ENCODE results near the gene SPRYD3.
"Not testable (repeated sequence)": the region's sequence is repeated elsewhere in the genome, so short reads cannot be mapped to it uniquely, and the experiment has no call there.

SPRYD3 gene, protein sequence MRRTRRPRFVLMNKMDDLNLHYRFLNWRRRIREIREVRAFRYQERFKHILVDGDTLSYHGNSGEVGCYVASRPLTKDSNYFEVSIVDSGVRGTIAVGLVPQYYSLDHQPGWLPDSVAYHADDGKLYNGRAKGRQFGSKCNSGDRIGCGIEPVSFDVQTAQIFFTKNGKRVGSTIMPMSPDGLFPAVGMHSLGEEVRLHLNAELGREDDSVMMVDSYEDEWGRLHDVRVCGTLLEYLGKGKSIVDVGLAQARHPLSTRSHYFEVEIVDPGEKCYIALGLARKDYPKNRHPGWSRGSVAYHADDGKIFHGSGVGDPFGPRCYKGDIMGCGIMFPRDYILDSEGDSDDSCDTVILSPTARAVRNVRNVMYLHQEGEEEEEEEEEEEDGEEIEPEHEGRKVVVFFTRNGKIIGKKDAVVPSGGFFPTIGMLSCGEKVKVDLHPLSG

DNA sequence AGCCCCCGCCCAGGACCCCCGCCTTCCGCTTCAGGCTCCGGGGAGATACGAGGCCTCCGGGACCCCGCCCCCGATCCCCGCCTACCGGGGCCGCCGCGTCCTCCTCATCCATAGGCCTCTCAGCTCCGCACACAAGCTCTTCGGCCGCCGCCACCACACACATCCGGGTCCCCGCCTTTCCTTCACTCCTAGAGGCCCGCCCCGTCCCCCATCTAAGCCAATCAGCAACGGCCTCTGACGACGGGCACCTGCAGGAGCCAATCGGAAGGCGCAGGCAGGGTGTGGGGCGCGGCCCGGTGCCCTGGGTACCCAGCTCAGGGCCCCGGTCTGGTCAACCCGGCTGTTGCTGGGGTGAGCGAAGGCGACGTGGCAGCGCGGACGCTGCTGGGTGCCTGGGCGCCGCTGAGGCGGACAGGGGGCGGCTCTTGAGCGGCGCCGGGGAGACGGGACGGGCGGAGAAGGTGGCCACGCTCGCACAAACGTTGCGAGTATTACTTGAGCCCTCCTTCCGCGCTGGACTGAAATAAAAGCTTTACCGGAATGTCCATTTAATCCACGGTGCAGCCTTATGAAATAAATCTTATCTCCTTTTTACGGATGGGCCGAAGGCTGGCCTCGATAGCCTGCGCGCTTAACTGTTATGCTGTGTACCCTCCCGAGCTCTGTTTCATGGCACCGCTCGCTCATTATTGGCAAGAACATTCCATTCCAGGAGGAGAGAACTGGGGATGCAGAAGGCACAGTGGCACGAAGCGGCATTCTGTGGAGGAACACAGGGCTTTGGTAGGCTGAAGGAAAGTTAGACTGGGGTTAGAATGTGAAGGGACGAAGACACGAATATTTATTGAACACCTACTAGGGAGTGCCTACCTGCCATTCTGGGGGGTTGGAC, at the start of gene SPRYD3:
Gene SPRYD3, minus strand, starts transcription at position 165 of the 892 bp plus-strand sequence. Its CDS starts 57 bp downstream, at position 108.
- peak; percentile 97 for DNase-seq

DNA sequence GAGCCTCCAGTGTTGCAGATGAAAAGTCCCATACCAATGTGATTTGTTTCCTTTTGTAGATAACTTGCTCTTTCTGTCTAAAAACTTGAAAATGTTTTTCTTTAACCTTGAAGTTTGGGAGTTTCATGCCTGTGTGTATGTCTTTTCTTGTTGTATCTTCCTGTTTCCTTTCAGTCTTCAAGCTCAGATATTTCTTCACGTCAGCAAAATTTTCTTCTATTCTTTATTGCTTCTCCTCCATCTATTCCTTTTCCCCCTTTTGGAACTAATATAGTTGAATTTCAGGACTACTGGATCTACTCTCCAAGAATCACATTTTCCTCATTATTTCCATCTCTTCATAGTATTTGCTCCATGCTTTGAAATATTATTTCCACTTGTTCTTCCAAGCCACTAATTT, 48.0 kb upstream of the SPRYD3 start:
- DNase-seq = no peak

DNA sequence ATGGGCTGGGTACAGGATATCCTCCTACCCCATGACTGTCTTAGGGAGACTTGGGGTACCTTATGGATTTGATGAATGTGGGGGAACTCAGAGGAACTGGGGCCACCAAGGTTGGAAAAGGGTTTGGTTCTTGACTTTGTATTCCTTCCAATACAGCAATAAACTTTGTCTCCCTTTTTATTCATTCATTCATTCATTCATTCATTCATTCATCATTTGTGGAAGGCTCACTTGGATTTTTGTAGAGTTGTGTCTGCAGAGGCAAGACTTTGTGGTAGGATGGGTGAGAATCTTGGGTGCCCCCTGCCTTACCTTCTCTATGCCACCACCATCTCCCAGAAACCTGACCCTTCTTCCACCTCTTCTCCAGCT, 45.1 kb upstream of the SPRYD3 start:
- DNase-seq = no peak

GRCh38 chr12:53123578-53124351, 44.6 kb upstream of the SPRYD3 start:
- no peak for DNase-seq

DNA sequence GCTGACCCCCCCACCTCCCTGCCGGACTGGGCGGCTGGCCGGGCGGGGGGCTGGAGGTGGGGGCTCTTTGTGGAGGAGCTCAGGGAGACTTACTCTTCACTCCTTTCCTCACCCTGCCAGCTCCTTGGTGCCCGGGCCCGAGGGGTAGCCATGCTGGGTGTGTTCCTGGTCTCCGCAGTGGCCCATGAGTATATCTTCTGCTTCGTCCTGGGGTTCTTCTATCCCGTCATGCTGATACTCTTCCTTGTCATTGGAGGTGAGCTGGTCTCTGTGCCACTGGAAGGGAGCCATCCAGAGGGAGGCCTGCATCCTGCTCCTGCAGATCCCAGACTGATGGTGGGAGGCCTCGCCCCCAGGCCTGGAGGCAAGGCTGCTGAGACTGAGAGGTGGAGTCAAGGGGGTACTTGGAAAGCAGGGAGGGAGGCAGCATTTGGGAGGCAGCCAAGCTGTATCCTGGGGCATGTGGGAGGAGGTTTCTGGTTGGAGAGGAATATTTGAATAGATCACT, 43.8 kb upstream of the SPRYD3 start:
- no peak for DNase-seq

GRCh38 chr12:53120685-53121525, 41.7 kb upstream of the SPRYD3 start:
- DNase-seq = no peak

DNA sequence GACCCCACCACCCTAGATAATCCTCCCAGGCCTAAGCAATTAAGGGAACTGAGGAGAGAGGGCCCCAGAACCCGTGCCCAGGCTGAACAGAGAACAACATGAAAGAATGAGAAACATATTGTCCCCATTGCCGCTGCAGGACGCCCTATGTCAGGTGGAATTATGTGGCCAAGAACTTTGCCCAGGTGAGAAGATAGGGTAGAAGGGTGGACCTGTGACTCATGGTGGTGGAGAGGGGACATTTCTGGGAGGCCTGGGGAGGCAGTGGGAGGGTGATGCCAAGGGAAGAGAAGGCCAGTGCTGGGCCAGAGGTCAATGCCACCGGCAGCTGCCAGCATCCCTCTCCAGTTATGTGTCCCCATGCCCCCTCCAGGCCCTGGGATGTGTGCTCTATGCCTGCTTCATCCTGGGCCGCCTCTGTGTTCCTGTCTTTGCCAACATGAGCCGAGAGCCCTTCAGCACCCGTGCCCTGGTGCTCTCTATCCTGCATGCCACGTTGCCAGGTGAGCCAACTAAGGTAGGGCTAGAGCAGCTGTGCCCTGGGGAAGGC, 39.6 kb upstream of the SPRYD3 start:
- no peak for DNase-seq

GRCh38 chr12:53115891-53116648, 36.9 kb upstream of the SPRYD3 start:
- DNase-seq = no peak

- DNase-seq = no peak
Observed at GRCh38 chr12:53115112-53115890, 36.1 kb upstream of the SPRYD3 start.

- no peak for DNase-seq
Observed at GRCh38 chr12:53113951-53114350, 34.8 kb upstream of the SPRYD3 start.

GRCh38 chr12:53113136-53113705, 34.0 kb upstream of the SPRYD3 start:
- no peak for DNase-seq

DNA sequence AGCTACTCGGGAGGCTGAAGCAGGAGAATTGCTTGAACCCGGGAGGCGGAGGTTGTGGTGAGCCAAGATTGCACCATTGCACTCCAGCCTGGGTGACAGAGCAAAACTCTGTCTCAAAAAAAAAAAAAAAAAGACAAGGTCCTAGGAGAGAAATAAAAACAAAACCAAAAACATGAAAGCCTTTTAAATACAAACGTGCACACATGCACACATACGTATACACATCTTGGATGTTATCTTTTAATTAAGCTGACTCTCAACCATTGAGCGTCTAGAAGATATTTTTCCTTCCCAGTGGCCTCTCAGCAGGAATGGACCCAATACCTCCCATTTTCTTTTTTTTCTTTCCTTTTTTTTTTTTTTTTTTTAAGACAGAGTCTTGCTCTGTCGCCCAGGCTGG, 33.2 kb upstream of the SPRYD3 start:
- not testable (repeated sequence) for DNase-seq

DNA sequence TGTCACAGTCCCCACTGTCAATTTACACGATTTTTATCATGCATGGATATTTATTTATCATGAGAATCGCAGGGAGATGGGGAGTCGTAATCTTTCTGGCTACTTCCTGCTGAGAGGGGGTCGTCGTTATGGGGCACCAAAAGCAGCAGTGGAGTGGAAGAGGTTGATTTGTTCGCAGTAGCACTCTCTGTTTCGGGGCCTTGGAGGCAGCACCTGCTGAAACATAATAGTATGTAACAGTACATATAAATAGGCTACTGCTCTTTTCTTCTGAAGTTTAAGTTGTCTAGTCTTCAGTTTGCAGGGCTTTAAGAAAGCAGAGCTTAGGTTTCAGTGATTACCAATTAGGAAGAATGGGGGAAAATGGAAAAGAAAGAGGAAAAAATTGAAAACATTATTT, 27.9 kb upstream of the SPRYD3 start:
- no peak for DNase-seq

DNA sequence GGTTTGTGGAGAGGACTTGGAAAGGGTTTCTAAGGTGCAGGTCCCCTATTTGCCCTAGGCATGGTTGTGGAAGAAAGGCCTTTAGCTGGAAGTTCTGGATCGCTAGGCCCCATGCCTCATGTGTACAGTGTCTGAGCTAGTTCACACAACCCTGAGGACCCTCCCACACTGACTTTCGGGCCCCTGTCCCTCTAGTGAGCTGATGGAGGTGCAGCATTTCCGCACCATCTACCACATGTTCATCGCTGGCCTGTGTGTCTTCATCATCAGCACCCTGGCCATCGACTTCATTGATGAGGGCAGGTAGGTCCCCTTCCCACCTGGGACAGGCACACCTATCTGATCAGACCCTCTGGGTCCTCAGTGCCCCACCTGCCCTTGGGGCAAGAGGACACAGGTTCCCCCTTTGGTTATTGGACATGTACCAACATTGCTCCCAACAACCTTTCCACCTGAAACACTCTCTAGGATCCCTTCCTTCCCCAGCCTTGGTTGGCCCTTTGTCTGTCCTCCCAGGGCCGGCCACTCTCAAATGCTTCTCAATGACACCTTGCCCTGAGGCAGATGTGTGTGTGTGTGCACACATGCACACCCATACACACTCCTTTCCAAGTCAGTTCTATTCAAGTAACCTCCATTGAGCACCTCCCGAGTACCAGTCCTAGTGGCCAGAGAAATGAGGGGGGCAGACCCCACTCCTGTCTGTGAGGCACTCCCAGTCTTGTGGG, 26.7 kb upstream of the SPRYD3 start:
- DNase-seq = no peak

DNA sequence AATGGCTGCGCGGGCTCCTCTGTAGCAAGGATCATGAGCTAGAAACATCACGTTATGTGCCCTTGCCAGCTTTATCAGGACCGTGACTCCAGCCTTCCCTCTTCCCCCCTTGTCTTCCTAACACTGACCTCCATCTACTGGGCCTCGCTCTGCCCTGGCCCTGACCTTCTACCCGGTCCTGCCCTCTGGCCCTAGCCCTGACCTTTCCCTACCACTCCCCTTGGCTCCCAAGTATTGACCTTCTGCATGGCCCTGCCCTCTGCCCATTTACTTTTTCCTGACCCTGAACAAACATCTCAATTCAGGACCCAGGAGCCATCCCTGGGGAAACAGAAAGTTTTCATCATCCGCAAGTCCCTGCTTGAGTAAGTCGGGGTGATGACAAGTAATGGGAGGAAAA, 26.1 kb upstream of the SPRYD3 start:
- no peak for DNase-seq

- DNase-seq = no peak
Observed at GRCh38 chr12:53103860-53104305, 24.7 kb upstream of the SPRYD3 start.

DNA sequence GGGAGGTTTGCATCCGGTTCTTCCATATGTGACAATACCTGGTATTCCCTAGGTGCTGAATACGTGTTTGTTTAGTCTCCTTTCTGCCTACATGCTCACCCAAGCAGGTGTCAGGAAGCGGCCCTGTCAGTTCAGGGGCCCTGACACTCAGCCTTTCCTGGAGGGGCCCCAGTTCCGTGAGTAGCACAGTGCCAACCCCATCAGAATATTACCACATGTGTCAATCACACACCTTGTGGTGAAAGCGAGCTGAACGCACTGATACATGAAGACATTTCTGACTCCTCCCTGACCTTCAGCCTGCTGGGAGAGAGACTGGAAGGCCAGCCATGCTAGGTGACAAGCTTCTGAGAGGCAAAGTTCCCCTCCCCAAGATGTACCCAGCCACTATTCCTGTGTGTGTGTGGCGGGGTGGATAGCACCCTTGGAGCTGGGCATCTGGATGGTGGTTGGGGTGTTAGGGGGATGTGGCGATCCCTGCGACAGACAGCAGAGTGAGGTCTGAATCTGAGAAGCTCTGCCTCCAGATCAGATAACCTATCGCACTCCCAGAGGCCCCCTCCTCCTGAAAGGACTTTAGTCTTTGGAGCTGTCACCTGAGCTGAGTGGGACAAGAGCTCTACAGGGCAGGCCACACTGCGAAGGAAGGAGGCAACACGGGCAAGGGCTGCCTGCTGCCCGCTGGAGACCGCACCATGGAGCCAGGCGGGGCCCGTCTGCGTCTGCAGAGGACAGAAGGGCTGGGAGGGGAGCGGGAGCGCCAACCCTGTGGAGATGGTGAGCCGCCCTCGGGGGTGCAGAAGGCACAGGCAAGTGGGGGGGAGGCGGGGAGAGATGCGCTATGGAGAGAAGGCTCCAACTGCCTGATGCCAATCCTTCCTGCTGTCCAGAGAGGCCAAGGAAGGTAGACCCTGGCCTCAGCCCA, 24.0 kb upstream of the SPRYD3 start, which contains the start of gene SOAT2:
Gene SOAT2, plus strand, starts transcription at position 604 of the 925 bp plus-strand sequence. Its CDS starts 92 bp downstream, at position 696.
- DNase-seq = peak; percentile 55
